Spleen (tissue), 11 donors: ENCODE measurements around the gene CHD2. TPM values are rescaled to one million over a fixed set of nuclear protein-coding genes. Genes with fewer than 3 reads are reported as not detected.

ENCODE experiments used
- DNase-seq: peaks from one replicate; pipeline ENCODE4 v3.0.0-alpha.2; 2020
- H3K27ac ChIP-seq, 8 donors: fragments of 200-600 bp; sonication (generic) in 7 of 8; 1 replicate in 4 of 8; 2 replicates in 4 of 8; pipeline versions ENCODE4 v1.5.0 to v1.8.0; 2016 to 2021; ENCODE audit warnings: inconsistent platforms in 4 of 8, mild to moderate bottlenecking in 4 of 8, moderate library complexity in 1 of 8
- H3K27me3 ChIP-seq, 7 donors: fragments of 200-600 bp; sonication (generic) in 6 of 7; replicated peaks in 1 of 7; 1 replicate in 4 of 7; 2 replicates in 3 of 7; pipeline versions ENCODE4 v1.5.0 to v1.8.0; 2016 to 2021; ENCODE audit warnings: inconsistent platforms in 3 of 7, mild to moderate bottlenecking in 1 of 7
- H3K36me3 ChIP-seq, 6 donors: fragments of 200-600 bp; sonication (generic) in 5 of 6; 1 replicate in 4 of 6; 2 replicates in 2 of 6; pipeline versions ENCODE4 v1.5.0 to v1.8.0; 2016 to 2021; ENCODE audit warnings: inconsistent platforms in 2 of 6
- H3K4me1 ChIP-seq, 6 donors: fragments of 200-600 bp; sonication (generic) in 5 of 6; 1 replicate in 3 of 6; 2 replicates in 3 of 6; pipeline versions ENCODE4 v1.5.0 to v1.8.0; 2016 to 2021; ENCODE audit warnings: inconsistent platforms in 3 of 6
- H3K4me3 ChIP-seq, 8 donors: fragments of 200-600 bp; sonication (generic) in 7 of 8; 1 replicate in 4 of 8; 2 replicates in 4 of 8; pipeline versions ENCODE4 v1.5.0 to v1.8.0; 2016 to 2021; ENCODE audit warnings: inconsistent platforms in 4 of 8, mild to moderate bottlenecking in 4 of 8, moderate library complexity in 2 of 8
- H3K9me3 ChIP-seq, 8 donors: fragments of 200-600 bp; sonication (generic) in 7 of 8; 1 replicate in 4 of 8; 2 replicates in 4 of 8; pipeline versions ENCODE4 v1.5.0 to v1.8.0; 2016 to 2021; ENCODE audit warnings: inconsistent platforms in 4 of 8
- CTCF ChIP-seq, 11 experiments: fragments of 200-600 bp in 7 of 11; fragments of 450-650 bp in 4 of 11; sonication (generic) in 4 of 11; IDR thresholded peaks in 8 of 11; conservative IDR thresholded peaks in 3 of 11; 1 replicate in 7 of 11; 2 replicates in 4 of 11; pipeline versions ENCODE4 v1.4.0 to v1.8.0; 2016 to 2021; ENCODE audit warnings: antibody characterized with exemption in 11 of 11, inconsistent platforms in 4 of 11, mild to moderate bottlenecking in 1 of 11
- POLR2A ChIP-seq, 3 donors: fragments of 450-650 bp; IDR thresholded peaks; one replicate each; pipeline ENCODE4 v1.5.1; 2017; ENCODE audit warnings: antibody characterized with exemption in 3 of 3, mild to moderate bottlenecking in 1 of 3
- POLR2AphosphoS5 ChIP-seq, 3 donors: sonication (generic); formaldehyde crosslinking; IDR thresholded peaks; one replicate each; pipeline ENCODE4 v1.5.1; 2017; ENCODE audit warnings: antibody characterized with exemption in 3 of 3
- WGBS, 5 donors: extraction: QIAGEN DNeasy Blood & Tissue Kit in 3 of 5; methylation state at CpG; one replicate each; pipeline versions ENCODE4 v1.1.5 to v1.1.7; 2013 to 2018; 5-methylcytosine and 5-hydroxymethylcytosine counted together
- intact Hi-C: fragments of 100-400 bp; cut with DNase I; formaldehyde crosslinking; loops from one replicate; pipeline ENCODE4 v1.15.0; 2023; ENCODE audit warnings: low total_unique reads
- polyA plus RNA-seq, 3 donors: library from polyadenylated mRNA; stranded (reverse); fragments of 200-250 nt; gene quantifications; one replicate each; pipeline ENCODE4 v1.2.1, GENCODE V29; 2013
- total RNA-seq, 7 donors: library from RNA; depleted of rRNA in 3 of 7; stranded (reverse); fragments of >200 nt in 3 of 7; fragmentation: NEBNext Ultra II Directional in 4 of 7; extraction: Animal tissue kit (Norgen Biotek cat#: 25700) in 4 of 7; gene quantifications; one replicate each; pipeline versions ENCODE4 v1.1.0 to v1.2.1, GENCODE V29; 2016 to 2021
- donor health status: healthy with polysubstance abuse.
- donor health status: DM: no; HTN: no; CAD: no; lungs with moderate emphysema.
- donor health status: DM: no; HTN: no; CAD: no.
- donor health status: Bipolar disorder and iron deficiency.
- donor health status: healthy.
- donor health status: DM: no; HTN: no; CAD: no.
- donor health status: DM: yes; HTN: yes; CAD: no.

Gene CHD2
- total and polyA plus RNA-seq, 10 donors, result 37.3 to 232 (median 170) TPM

DNA sequence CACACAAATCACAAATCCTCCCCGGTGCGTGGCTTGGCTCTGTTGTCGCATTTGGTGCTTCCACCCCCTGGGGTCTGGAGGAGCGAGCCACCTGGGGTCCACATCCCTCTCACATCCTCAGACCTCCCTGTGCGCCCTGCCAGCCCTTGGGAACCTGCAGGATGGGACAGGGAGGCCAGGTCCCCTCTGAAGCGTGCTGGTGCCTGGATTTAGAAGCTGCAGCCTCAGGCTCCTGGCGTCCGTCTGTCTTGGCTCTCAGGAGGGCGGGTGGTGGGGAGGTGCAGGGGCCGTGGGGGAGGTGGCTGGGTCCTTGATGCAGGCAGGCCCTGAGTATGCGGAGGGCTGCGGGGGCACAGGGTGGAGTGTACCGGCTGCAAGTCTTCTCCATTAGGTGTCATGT lies 150.5 kb downstream of the CHD2 start:
- peaks cover 0 to 23% (median 4%) of the 10 kb centered on the region in 6 donors for H3K4me1 ChIP-seq
- H3K9me3 ChIP-seq, result peaks cover 0 to 15% (median 10%) of the 10 kb centered on the region in 8 donors
- intact Hi-C loops, result no loop called here
- H3K36me3 ChIP-seq, result peaks cover 0 to 5% (median 0%) of the 10 kb centered on the region in 6 donors
- H3K27ac ChIP-seq, result no peak overlapping the region
- TF ChIP-seq POLR2AphosphoS5 (IDR thresholded peaks at IDR 0.05), result no peak
- no peak for TF ChIP-seq POLR2A (IDR thresholded peaks at IDR 0.05)
- no peak for TF ChIP-seq CTCF (IDR thresholded peaks at IDR 0.05 in 8 of 11, conservative IDR thresholded peaks at IDR 0.05 in 3 of 11)
- H3K4me3 ChIP-seq, result no peak overlapping the region
- WGBS, 5 donors, result 88 to 93% (median 92%) methylated on average over 6 to 13 of the region's 13 CpGs
- DNase-seq, result no peak
- peaks cover 0 to 37% (median 0%) of the 10 kb centered on the region in 7 donors for H3K27me3 ChIP-seq

- WGBS, 5 donors, result 78 to 88% (median 82%) methylated on average over 24 to 32 of the region's 32 CpGs
- Histone ChIP-seq H3K4me3 (no peak overlapping the region), H3K36me3 (peaks cover 0 to 5% (median 0%) of the 10 kb centered on the region in 6 donors), H3K27me3 (peaks cover 0 to 37% (median 0%) of the 10 kb centered on the region in 7 donors), H3K9me3 (peaks cover 0 to 6% (median 2%) of the 10 kb centered on the region in 8 donors), H3K4me1 (peaks cover 0 to 23% (median 4%) of the 10 kb centered on the region in 6 donors), H3K27ac (no peak overlapping the region)
- no peak for DNase-seq
- intact Hi-C loops, result no loop called here
- no peak for TF ChIP-seq POLR2A (IDR thresholded peaks at IDR 0.05)
These were observed 151.3 kb downstream of the CHD2 start for GRCh38 chr15:93051236-93052089.

- Histone ChIP-seq H3K4me3 (no peak overlapping the region), H3K27ac (no peak overlapping the region), H3K4me1 (peaks cover 0 to 20% (median 4%) of the 10 kb centered on the region in 6 donors), H3K36me3 (peaks cover 0 to 5% (median 0%) of the 10 kb centered on the region in 6 donors), H3K27me3 (peaks cover 0 to 33% (median 0%) of the 10 kb centered on the region in 7 donors), H3K9me3 (no peaks in the 10 kb centered on the region)
- no peak for DNase-seq
- intact Hi-C loops, result no loop called here
- TF ChIP-seq POLR2A (IDR thresholded peaks at IDR 0.05) (no peak), POLR2AphosphoS5 (IDR thresholded peaks at IDR 0.05) (no peak), CTCF (IDR thresholded peaks at IDR 0.05 in 8 of 11, conservative IDR thresholded peaks at IDR 0.05 in 3 of 11) (no peak)
- 78 to 88% (median 85%) methylated on average over 21 to 39 of the region's 39 CpGs for WGBS, 5 donors
These were observed 152.2 kb downstream of the CHD2 start for GRCh38 chr15:93052090-93052879.

DNA sequence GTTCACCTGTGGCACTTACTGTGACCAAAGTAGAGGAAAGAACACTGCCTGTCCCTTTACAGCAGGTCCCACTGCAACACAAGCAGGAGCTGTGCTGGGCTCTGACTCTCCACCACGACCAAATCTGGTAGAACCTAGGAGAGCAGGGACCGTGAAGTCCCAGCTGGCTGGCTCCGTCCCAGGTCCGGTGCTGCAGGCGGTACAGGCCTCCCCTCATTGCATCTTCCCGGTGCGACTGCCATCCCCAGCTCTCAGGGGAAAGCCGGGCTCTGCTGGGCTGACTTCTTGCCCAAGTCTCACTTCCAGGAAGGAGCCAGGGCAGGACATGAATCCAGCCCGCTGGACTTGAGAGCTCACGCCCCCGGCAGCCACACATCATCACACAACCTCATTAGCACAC lies 155.1 kb downstream of the CHD2 start:
- H3K4me3 ChIP-seq, result no peak overlapping the region
- no peaks in the 10 kb centered on the region for H3K4me1 ChIP-seq
- H3K27me3 ChIP-seq, result peaks cover 0 to 11% (median 0%) of the 10 kb centered on the region in 7 donors
- no peak overlapping the region for H3K27ac ChIP-seq
- intact Hi-C loops, result no loop called here
- no peak for DNase-seq
- no peaks in the 10 kb centered on the region for H3K9me3 ChIP-seq
- no peaks in the 10 kb centered on the region for H3K36me3 ChIP-seq
- WGBS, 5 donors, result 82 to 93% (median 87%) methylated on average over 11 of the region's 11 CpGs
- no peak for TF ChIP-seq POLR2AphosphoS5 (IDR thresholded peaks at IDR 0.05)
- no peak for TF ChIP-seq POLR2A (IDR thresholded peaks at IDR 0.05)
- no peak for TF ChIP-seq CTCF (IDR thresholded peaks at IDR 0.05 in 8 of 11, conservative IDR thresholded peaks at IDR 0.05 in 3 of 11)
